GM10847 (cell line): Measurements from ENCODE around the gene TMEM33.

ENCODE experiments used
- POLR2A ChIP-seq: IDR thresholded peaks from 2 replicates; pipeline ENCODE4 v1.6.1; 2011; ENCODE audit not compliant: insufficient read length; ENCODE audit errors: extremely low read depth

The TMEM33 gene

GRCh38 chr4:41934901-41935651, at the start of gene TMEM33:
TMEM33 (plus strand) TSS chr4:41935429; CDS start chr4:41935485, 56 bp downstream.
- peak; percentile 64 for TF ChIP-seq POLR2A

- TF ChIP-seq POLR2A = no peak
These were observed 49.8 kb upstream of the TMEM33 start for GRCh38 chr4:41885456-41885855.

- TF ChIP-seq POLR2A = no peak
These were observed 48.0 kb upstream of the TMEM33 start for GRCh38 chr4:41887277-41887676.

GRCh38 chr4:41887821-41888686, 47.2 kb upstream of the TMEM33 start:
- no peak for TF ChIP-seq POLR2A

- TF ChIP-seq POLR2A = no peak
These were observed 46.5 kb upstream of the TMEM33 start for GRCh38 chr4:41888687-41889074.

GRCh38 chr4:41889317-41889716, 45.9 kb upstream of the TMEM33 start:
- TF ChIP-seq POLR2A = no peak

- TF ChIP-seq POLR2A = no peak
These were observed 45.1 kb upstream of the TMEM33 start for GRCh38 chr4:41890085-41890484.

GRCh38 chr4:41896648-41897047, 38.6 kb upstream of the TMEM33 start:
- TF ChIP-seq POLR2A = no peak

GRCh38 chr4:41897698-41898097, 37.5 kb upstream of the TMEM33 start:
- TF ChIP-seq POLR2A = no peak

- TF ChIP-seq POLR2A = no peak
These were observed 22.7 kb upstream of the TMEM33 start for GRCh38 chr4:41912546-41912945.

GRCh38 chr4:41913509-41913908, 21.7 kb upstream of the TMEM33 start:
- TF ChIP-seq POLR2A = no peak

- TF ChIP-seq POLR2A = no peak
These were observed 17.0 kb upstream of the TMEM33 start for GRCh38 chr4:41918278-41918677.

GRCh38 chr4:41921476-41921875, 13.8 kb upstream of the TMEM33 start:
- no peak for TF ChIP-seq POLR2A

GRCh38 chr4:41927796-41928499, 7.3 kb upstream of the TMEM33 start:
- no peak for TF ChIP-seq POLR2A

GRCh38 chr4:41930139-41930831, 4.9 kb upstream of the TMEM33 start:
- no peak for TF ChIP-seq POLR2A
